H1 (cell line): ENCODE data around the gene C1orf74. TPM values are rescaled to one million over a fixed set of nuclear protein-coding genes. Genes with fewer than 3 reads are reported as not detected.

ENCODE experiments used
- CTCF ChIA-PET: fragments of 300-600 bp; sonication (Branson Sonifier 250); formaldehyde crosslinking; loops from one replicate; lab custom pipeline; 2021; ENCODE audit not compliant: partially characterized antibody; lab: Charles Lee
- POLR2A ChIA-PET: fragments of 300-600 bp; sonication (Branson Sonifier 250); formaldehyde crosslinking; loops from one replicate; lab custom pipeline; 2021; ENCODE audit warnings: inconsistent platforms; ENCODE audit not compliant: partially characterized antibody; lab: Charles Lee
- DNase-seq, 2 experiments: peaks; one replicate each; pipeline versions ENCODE4 v3.0.0 to v3.0.0-alpha.2; 2010 to 2022; ENCODE audit warnings: low spot score in 2 of 2, low read depth in 1 of 2, mixed read lengths in 1 of 2
- FAIRE-seq: peaks from 2 replicates; lab custom pipeline; 2011; peaks lifted over from hg19 to GRCh38; lab: Jason Lieb, UNC
- H2AFZ ChIP-seq: 2 replicates; pipeline ENCODE4 v1.8.1; 2012; ENCODE audit warnings: low read length, inconsistent platforms
- H2AK5ac ChIP-seq: 2 replicates; pipeline ENCODE4 v1.6.1; 2013; ENCODE audit warnings: low read depth, low read length
- H2BK120ac ChIP-seq: replicated peaks from 2 replicates; pipeline ENCODE3; 2013; ENCODE audit warnings: low read depth, low read length, inconsistent platforms
- H2BK12ac ChIP-seq: 2 replicates; pipeline ENCODE4 v1.6.1; 2013; ENCODE audit warnings: low read depth, low read length
- H2BK15ac ChIP-seq: 2 replicates; pipeline ENCODE4 v1.6.1; 2013; ENCODE audit warnings: low read length
- H2BK20ac ChIP-seq: 2 replicates; pipeline ENCODE4 v1.6.1; 2013; ENCODE audit warnings: low read length
- H2BK5ac ChIP-seq: 2 replicates; pipeline ENCODE4 v1.6.1; 2013; ENCODE audit warnings: low read depth, low read length
- H3K14ac ChIP-seq: 2 replicates; pipeline ENCODE4 v1.6.1; 2013; ENCODE audit warnings: inconsistent platforms; ENCODE audit not compliant: insufficient read length
- H3K18ac ChIP-seq: 2 replicates; pipeline ENCODE4 v1.6.1; 2013; ENCODE audit warnings: low read length; ENCODE audit errors: extremely low read depth
- H3K23ac ChIP-seq: 2 replicates; pipeline ENCODE4 v1.6.1; 2013; ENCODE audit warnings: inconsistent platforms; ENCODE audit not compliant: insufficient read length
- H3K23me2 ChIP-seq: 2 replicates; pipeline ENCODE4 v1.6.1; 2013; ENCODE audit warnings: low read depth, low read length
- H3K27ac ChIP-seq: 2 replicates; pipeline ENCODE4 v1.6.1; 2011; ENCODE audit warnings: low read depth, low read length, inconsistent platforms
- H3K27me3 ChIP-seq, 4 experiments: replicated peaks in 1 of 4; 1 replicate in 1 of 4; 2 replicates in 3 of 4; pipeline versions ENCODE4 v1.6.1 to v1.8.1; 2011 to 2013; ENCODE audit warnings: low read length in 3 of 4, mild to moderate bottlenecking in 3 of 4, inconsistent platforms in 2 of 4, mixed read lengths in 2 of 4, moderate library complexity in 1 of 4; ENCODE audit not compliant: control insufficient read depth in 3 of 4, insufficient read depth in 3 of 4; ENCODE audit errors: extremely low read depth in 1 of 4
- H3K36me3 ChIP-seq, 4 experiments: 2 replicates each; pipeline versions ENCODE4 v1.6.1 to v1.8.1; 2011 to 2013; ENCODE audit warnings: mild to moderate bottlenecking in 4 of 4, low read length in 3 of 4, moderate library complexity in 2 of 4, control low read depth in 1 of 4, inconsistent platforms in 1 of 4; ENCODE audit not compliant: insufficient read depth in 4 of 4, control insufficient read depth in 2 of 4
- H3K4ac ChIP-seq: replicated peaks from 2 replicates; pipeline ENCODE3; 2013; ENCODE audit warnings: low read length, low read depth, mixed read lengths, inconsistent platforms; ENCODE audit not compliant: insufficient read length
- H3K4me1 ChIP-seq, 4 experiments: replicated peaks in 1 of 4; 1 replicate in 1 of 4; 2 replicates in 3 of 4; pipeline versions ENCODE4 v1.6.1 to v1.8.1; 2011 to 2013; ENCODE audit warnings: low read length in 3 of 4, inconsistent platforms in 2 of 4, mixed read lengths in 1 of 4; ENCODE audit not compliant: insufficient read depth in 4 of 4, control insufficient read depth in 3 of 4
- H3K4me2 ChIP-seq, 2 experiments: 2 replicates each; pipeline versions ENCODE4 v1.6.1 to v1.8.1; 2011 to 2013; ENCODE audit warnings: low read depth in 2 of 2, low read length in 2 of 2, control low read depth in 1 of 2, inconsistent platforms in 1 of 2, mild to moderate bottlenecking in 1 of 2; ENCODE audit not compliant: insufficient read depth in 1 of 2
- H3K4me3 ChIP-seq, 4 experiments: fragments of 200-600, 300-600 bp in 1 of 4; sonication (generic), shearing (Covaris generic), sonication (Bioruptor Twin) in 1 of 4; 2 replicates each; pipeline versions ENCODE4 v1.5.1 to v1.8.1; 2011 to 2016; ENCODE audit warnings: low read length in 4 of 4, low read depth in 3 of 4, control low read depth in 2 of 4, inconsistent platforms in 2 of 4, mild to moderate bottlenecking in 2 of 4, mixed read lengths in 1 of 4, moderate library complexity in 1 of 4; ENCODE audit not compliant: insufficient read depth in 2 of 4; ENCODE audit errors: extremely low read depth in 1 of 4
- H3K56ac ChIP-seq: replicated peaks from 2 replicates; pipeline ENCODE3; 2013; ENCODE audit warnings: low read depth, mild to moderate bottlenecking, mixed read lengths, low read length, inconsistent platforms; ENCODE audit not compliant: insufficient read length
- H3K79me1 ChIP-seq: 2 replicates; pipeline ENCODE4 v1.6.1; 2013; ENCODE audit warnings: low read depth, low read length, control low read depth
- H3K79me2 ChIP-seq, 2 experiments: 2 replicates each; pipeline versions ENCODE4 v1.6.1 to v1.8.1; 2012 to 2013; ENCODE audit warnings: low read length in 2 of 2, mild to moderate bottlenecking in 2 of 2, inconsistent platforms in 1 of 2; ENCODE audit not compliant: insufficient read depth in 2 of 2, control insufficient read depth in 1 of 2
- H3K9ac ChIP-seq, 4 experiments: replicated peaks in 1 of 4; 1 replicate in 1 of 4; 2 replicates in 3 of 4; pipeline versions ENCODE4 v1.6.1 to v1.8.1; 2011 to 2013; ENCODE audit warnings: low read depth in 3 of 4, low read length in 3 of 4, control low read depth in 2 of 4, mild to moderate bottlenecking in 2 of 4, moderate library complexity in 2 of 4, inconsistent platforms in 1 of 4; ENCODE audit errors: extremely low read depth in 1 of 4
- H3K9me3 ChIP-seq, 2 experiments: 2 replicates each; pipeline versions ENCODE4 v1.6.1 to v1.8.1; 2012 to 2013; ENCODE audit warnings: mild to moderate bottlenecking in 2 of 2, moderate library complexity in 2 of 2, control low read depth in 1 of 2, inconsistent platforms in 1 of 2, low read depth in 1 of 2, low read length in 1 of 2, mixed read lengths in 1 of 2; ENCODE audit not compliant: insufficient read depth in 2 of 2
- H4K20me1 ChIP-seq, 2 experiments: replicated peaks in 1 of 2; 2 replicates each; pipeline versions ENCODE3 to v1.8.1; 2011 to 2013; ENCODE audit warnings: inconsistent platforms in 2 of 2, low read length in 2 of 2, mild to moderate bottlenecking in 1 of 2; ENCODE audit not compliant: insufficient read depth in 2 of 2, control insufficient read depth in 1 of 2
- H4K5ac ChIP-seq: 2 replicates; pipeline ENCODE4 v1.6.1; 2013; ENCODE audit warnings: low read length, low read depth, mixed read lengths, inconsistent platforms; ENCODE audit not compliant: insufficient read length
- H4K8ac ChIP-seq: 2 replicates; pipeline ENCODE4 v1.8.0; 2013; ENCODE audit warnings: mild to moderate bottlenecking, moderate library complexity, low read length, inconsistent platforms; ENCODE audit not compliant: insufficient read depth; ENCODE audit errors: extremely low read depth
- H4K91ac ChIP-seq: replicated peaks from 2 replicates; pipeline ENCODE3; 2013; ENCODE audit warnings: low read length, mixed read lengths, inconsistent platforms; ENCODE audit not compliant: insufficient read length
- RNF2 ChIP-seq: fragments of 200-900, 300-1000 bp; sonication (generic); IDR thresholded peaks from 2 replicates; pipeline ENCODE4 v1.7.1; 2016; ENCODE audit warnings: borderline replicate concordance, low read depth, mild to moderate bottlenecking, antibody characterized with exemption, low read length; ENCODE audit not compliant: poor library complexity, severe bottlenecking; ENCODE audit errors: missing control alignments
- WGBS, 2 experiments: shearing (Covaris generic) in 1 of 2; methylation state at CpG; one replicate each; pipeline versions ENCODE4 v1.1.6 to v1.1.7; 2013 to 2015; ENCODE audit warnings: low lambda C conversion rate in 2 of 2, mixed read lengths in 2 of 2, inconsistent platforms in 1 of 2, low coverage in 1 of 2, missing lambda C conversion rate in 1 of 2; ENCODE audit not compliant: insufficient replicate concordance in 2 of 2, insufficient coverage in 1 of 2, insufficient read length in 1 of 2; ENCODE audit errors: extremely low coverage in 1 of 2, missing lambda C conversion rate in 1 of 2; 5-methylcytosine and 5-hydroxymethylcytosine counted together
- polyA plus RNA-seq, 7 experiments: library from polyadenylated mRNA; depleted of rRNA in 3 of 7; stranded (reverse) in 5 of 7; unstranded in 2 of 7; fragments of >200 nt in 5 of 7; fragments of 200-250 nt in 2 of 7; gene quantifications; 1 replicate in 5 of 7; 2 replicates in 1 of 7; 4 replicates in 1 of 7; pipeline versions ENCODE4 v1.2.1 to v1.2.3, GENCODE V29; 2011 to 2013; ENCODE audit warnings: missing spikeins in 2 of 7, mixed read lengths in 2 of 7
- total RNA-seq: library from RNA; stranded (reverse); fragmentation: NEBNext Ultra II Directional; extraction: Animal tissue kit (Norgen Biotek cat#: 25700); gene quantifications from 2 replicates; pipeline ENCODE4 v1.2.1, GENCODE V29; 2021

The C1orf74 gene
- total and polyA plus RNA-seq, 2 of the 8 experiments (the other 6 are each of a cell fraction or from before 2014, with no cell fraction given) = 3.1 to 3.9 TPM

DNA sequence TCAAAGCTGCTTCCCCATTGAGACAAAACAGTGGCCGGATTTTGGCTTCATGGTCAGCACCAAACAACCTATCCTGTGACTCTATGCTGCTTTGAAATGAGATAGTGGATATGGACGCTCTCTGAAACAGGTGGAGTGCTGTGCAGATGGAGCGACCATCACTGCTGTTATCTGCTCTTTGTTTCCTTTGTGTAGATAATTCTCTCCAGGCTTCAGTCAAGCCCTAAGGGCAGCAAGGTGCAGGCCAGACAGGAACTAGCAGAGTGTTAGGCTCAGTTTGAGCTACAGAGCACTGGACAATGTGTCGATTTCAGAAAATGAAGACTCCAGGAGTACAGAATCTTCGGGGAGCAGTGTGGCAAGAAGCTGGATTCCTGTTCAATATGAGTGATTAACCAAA is 26.4 kb upstream of the C1orf74 start:
- no peak for DNase-seq
- CTCF ChIA-PET = interaction anchor here (0.9 to 11.7 kb wide), 3 partner anchors 13 to 50 kb away, joined by 3 to 254 read pairs (median 3); partner anchors contain the start of gene UTP25
- Histone ChIP-seq H4K8ac (no peak overlapping the region), H3K79me1 (no peaks in the 10 kb centered on the region), H4K91ac (no peak overlapping the region), H2BK20ac (no peak overlapping the region), H3K4me1 (peaks cover 0 to 3% (median 0%) of the 10 kb centered on the region in 4 experiments; a peak in 1 of 7 replicates), H3K18ac (no peak overlapping the region), H2AFZ (peak overlapping the region; percentile 92), H3K9ac (no peak overlapping the region), H4K20me1 (no peaks in the 10 kb centered on the region), H2BK12ac (no peak overlapping the region), H3K23ac (no peak overlapping the region), H4K5ac (no peak overlapping the region), H3K9me3 (no peaks in the 10 kb centered on the region), H2BK5ac (no peak overlapping the region), H3K4me2 (no peak overlapping the region), H2AK5ac (no peak overlapping the region), H3K27me3 (no peaks in the 10 kb centered on the region), H3K79me2 (no peaks in the 10 kb centered on the region), H3K23me2 (peaks cover 4% of the 10 kb centered on the region; the same call in 1 of the 2 replicates), H3K4me3 (no peak overlapping the region), H3K36me3 (no peaks in the 10 kb centered on the region), H3K4ac (no peak overlapping the region), H2BK120ac (no peak overlapping the region), H3K27ac (no peak overlapping the region), H3K56ac (no peak overlapping the region), H2BK15ac (no peak overlapping the region), H3K14ac (no peak overlapping the region)
- FAIRE-seq = no peak
- POLR2A ChIA-PET = no interaction called here
- TF ChIP-seq RNF2 = no peak
- WGBS, 2 experiments = 87% methylated on average over 5 of the region's 5 CpGs; no CpG with 5 or more reads in 1 of the 2 experiments
